Calu3 (cell line): ENCODE measurements around the gene KCTD4. TPM values are rescaled to one million over a fixed set of nuclear protein-coding genes. Genes with fewer than 3 reads are reported as not detected.

Experiments
- BruUV-seq: library from RNA; stranded (reverse); fragments of 400-500 nt; replicated peaks from 2 replicates; lab custom pipeline; 2021; lab: Mats Ljungman, UMichigan
- CTCF ChIA-PET: fragments of 300-600 bp; sonication (Branson Sonifier 250); formaldehyde crosslinking; loops from one replicate; lab custom pipeline; 2022; ENCODE audit warnings: antibody characterized with exemption; lab: Charles Lee
- DNase-seq: peaks from one replicate; pipeline ENCODE4 v3.0.0; 2022
- H3K27ac Mint-ChIP-seq: one replicate; pipeline ENCODE4 v1.8.0; 2022; ENCODE audit warnings: mixed read lengths; ENCODE audit not compliant: unreplicated experiment
- H3K27me3 Mint-ChIP-seq: one replicate; pipeline ENCODE4 v1.8.0; 2022; ENCODE audit warnings: mixed read lengths; ENCODE audit not compliant: unreplicated experiment
- H3K36me3 Mint-ChIP-seq: one replicate; pipeline ENCODE4 v1.8.0; 2022; ENCODE audit warnings: mild to moderate bottlenecking, moderate library complexity, mixed read lengths; ENCODE audit not compliant: insufficient read depth, unreplicated experiment
- H3K4me1 Mint-ChIP-seq: one replicate; pipeline ENCODE4 v1.8.0; 2022; ENCODE audit warnings: mild to moderate bottlenecking, low read depth, mixed read lengths; ENCODE audit not compliant: unreplicated experiment
- H3K4me3 Mint-ChIP-seq: one replicate; pipeline ENCODE4 v1.8.0; 2022; ENCODE audit warnings: mild to moderate bottlenecking, low read depth, moderate library complexity, mixed read lengths; ENCODE audit not compliant: unreplicated experiment
- H3K9me3 Mint-ChIP-seq: one replicate; pipeline ENCODE4 v1.8.0; 2022; ENCODE audit warnings: low read depth, mixed read lengths; ENCODE audit not compliant: unreplicated experiment
- CTCF ChIP-seq: fragments of 200-600 bp; IDR thresholded peaks from one replicate; pipeline ENCODE4 v1.8.0; 2022; ENCODE audit warnings: antibody characterized with exemption; ENCODE audit not compliant: unreplicated experiment
- intact Hi-C: fragments of 100-400 bp; cut with micrococcal nuclease; formaldehyde crosslinking; loops from one replicate; pipeline ENCODE4 v1.10.0; 2022; ENCODE audit not compliant: unreplicated experiment
- total RNA-seq: library from RNA; stranded (reverse); gene quantifications from 2 replicates; pipeline ENCODE4 v1.2.3, GENCODE V29; 2022

The KCTD4 gene
- total RNA-seq, 1 experiment from 2014 or later, result not detected

DNA sequence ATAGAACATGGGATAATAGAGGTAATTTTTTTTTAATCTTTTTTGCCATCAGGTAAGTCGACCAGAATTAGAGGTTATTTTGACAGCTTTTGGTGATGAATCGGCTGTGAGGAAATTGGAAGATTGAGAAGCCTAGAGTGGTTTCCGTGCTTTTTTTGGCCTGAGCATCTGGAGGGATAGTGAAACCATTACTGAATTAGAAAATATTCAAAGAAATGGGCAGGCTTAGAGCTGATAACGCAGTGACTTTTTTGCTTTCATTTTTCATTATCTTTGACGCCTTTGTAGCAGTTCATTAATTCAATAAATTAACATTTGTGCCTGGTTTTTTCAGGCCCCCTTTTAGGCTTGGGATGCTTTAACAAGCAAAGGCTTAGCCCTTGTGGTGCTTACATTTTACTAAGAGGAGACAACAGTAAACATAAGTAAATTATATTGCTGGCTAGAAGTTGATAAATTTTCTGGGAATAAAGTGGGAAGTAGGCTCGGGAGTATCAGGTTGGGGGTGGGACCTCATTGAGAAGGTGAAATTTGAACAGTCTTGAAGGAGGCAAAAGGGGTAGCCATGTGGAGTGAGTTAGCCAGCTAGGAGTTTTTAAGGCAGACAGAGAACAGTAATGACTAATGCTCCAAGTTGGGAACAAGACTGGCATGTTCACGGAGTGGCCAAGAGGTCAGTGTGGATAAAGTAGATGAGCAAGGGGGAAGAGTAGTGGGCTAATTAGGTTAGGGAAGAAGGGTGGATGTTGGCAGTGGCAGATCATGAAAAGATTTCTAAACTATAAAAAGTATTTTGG is 44.1 kb downstream of the KCTD4 start:
- H3K27ac Mint-ChIP-seq, result peak overlapping the region; percentile 8
- H3K36me3 Mint-ChIP-seq, result peaks cover 14% of the 10 kb centered on the region
- H3K4me1 Mint-ChIP-seq, result peaks cover 20% of the 10 kb centered on the region
- intact Hi-C loops, result no loop called here
- CTCF ChIA-PET, result no interaction called here
- no peaks in the 10 kb centered on the region for H3K27me3 Mint-ChIP-seq
- no peak overlapping the region for H3K4me3 Mint-ChIP-seq
- DNase-seq, result no peak
- no TSS peak for BruUV-seq
- H3K9me3 Mint-ChIP-seq, result peaks cover 3% of the 10 kb centered on the region
- TF ChIP-seq CTCF, result no peak

- intact Hi-C loops, result no loop called here
- Mint-ChIP-seq H3K4me1 (peaks cover 9% of the 10 kb centered on the region), H3K27me3 (no peaks in the 10 kb centered on the region), H3K9me3 (peaks cover 2% of the 10 kb centered on the region), H3K27ac (no peak overlapping the region), H3K36me3 (peaks cover 9% of the 10 kb centered on the region), H3K4me3 (no peak overlapping the region)
- no peak for TF ChIP-seq CTCF
- no peak for DNase-seq
- BruUV-seq, result no TSS peak
- CTCF ChIA-PET, result no interaction called here
These were observed 50.9 kb downstream of the KCTD4 start for GRCh38 chr13:45149964-45150363.

GRCh38 chr13:45143346-45143751 is 57.5 kb downstream of the KCTD4 start:
- Mint-ChIP-seq H3K27ac (peak overlapping the region; percentile 92), H3K4me3 (peak overlapping the region; percentile 50), H3K36me3 (peaks cover 16% of the 10 kb centered on the region), H3K9me3 (peaks cover 2% of the 10 kb centered on the region), H3K27me3 (no peaks in the 10 kb centered on the region), H3K4me1 (peaks cover 47% of the 10 kb centered on the region)
- BruUV-seq, result no TSS peak
- no peak for TF ChIP-seq CTCF
- intact Hi-C loops, result no loop called here
- CTCF ChIA-PET, result interaction anchor here (0.6 to 1.3 kb wide), 3 partner anchors 19 to 1357 kb away, joined by 3 to 6 read pairs (median 3); no protein-coding TSS in a partner anchor
- DNase-seq, result no peak

Other genes starting within 250 kb of the KCTD4 start
- gene NUFIP1, start 211.6 kb downstream of the KCTD4 start, total RNA-seq, result 6.6 TPM in 2 replicates
- gene GPALPP1, start 211.5 kb downstream of the KCTD4 start, total RNA-seq, result 21.7 and 23.1 TPM in 2 replicates
- gene GTF2F2, start 80.5 kb downstream of the KCTD4 start, total RNA-seq, result 21.1 and 23.9 TPM in 2 replicates
- 1,364 and 1,652 TPM in 2 replicates for gene TPT1, start 140.1 kb upstream of the KCTD4 start, total RNA-seq
- 16.6 and 18.2 TPM in 2 replicates for gene SLC25A30, start 217.3 kb upstream of the KCTD4 start, total RNA-seq